Uterus (tissue), 2 donors: Measurements from ENCODE around the gene CCSER1.

Source experiments
- POLR2A ChIP-seq, 2 donors: fragments of 450-650 bp; IDR thresholded peaks; one replicate each; pipeline ENCODE4 v1.6.1; 2016; ENCODE audit warnings: antibody characterized with exemption in 2 of 2, mild to moderate bottlenecking in 1 of 2, moderate library complexity in 1 of 2
- TF ChIP-seq, protein P1 (sequence below), 4 experiments: fragments of 200-600 bp in 2 of 4; fragments of 450-650 bp in 2 of 4; sonication (generic) in 2 of 4; IDR thresholded peaks; one replicate each; pipeline ENCODE4 v1.5.1; 2016 to 2019; ENCODE audit warnings: antibody characterized with exemption in 4 of 4, mild to moderate bottlenecking in 2 of 4, moderate library complexity in 1 of 4

DNA sequence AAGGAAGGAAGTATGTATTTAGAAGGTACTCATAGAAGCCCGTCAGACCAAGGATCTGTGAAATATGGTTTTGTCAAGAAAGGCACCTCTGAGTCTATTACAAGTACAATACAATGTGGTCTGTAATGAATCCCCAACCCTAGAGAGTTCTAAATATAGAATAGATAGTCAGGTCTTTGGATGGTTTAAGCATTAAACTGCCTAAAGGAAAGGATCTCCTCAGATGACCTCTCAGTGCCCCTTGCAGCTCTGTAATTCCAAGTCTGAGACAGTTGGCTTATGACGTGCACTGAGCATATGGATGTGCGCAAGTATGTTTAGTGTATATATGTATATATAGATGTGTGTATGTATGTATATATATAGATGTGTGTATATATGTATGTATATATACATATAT, 62.0 kb downstream of the CCSER1 start:
- TF ChIP-seq, protein P1, sequence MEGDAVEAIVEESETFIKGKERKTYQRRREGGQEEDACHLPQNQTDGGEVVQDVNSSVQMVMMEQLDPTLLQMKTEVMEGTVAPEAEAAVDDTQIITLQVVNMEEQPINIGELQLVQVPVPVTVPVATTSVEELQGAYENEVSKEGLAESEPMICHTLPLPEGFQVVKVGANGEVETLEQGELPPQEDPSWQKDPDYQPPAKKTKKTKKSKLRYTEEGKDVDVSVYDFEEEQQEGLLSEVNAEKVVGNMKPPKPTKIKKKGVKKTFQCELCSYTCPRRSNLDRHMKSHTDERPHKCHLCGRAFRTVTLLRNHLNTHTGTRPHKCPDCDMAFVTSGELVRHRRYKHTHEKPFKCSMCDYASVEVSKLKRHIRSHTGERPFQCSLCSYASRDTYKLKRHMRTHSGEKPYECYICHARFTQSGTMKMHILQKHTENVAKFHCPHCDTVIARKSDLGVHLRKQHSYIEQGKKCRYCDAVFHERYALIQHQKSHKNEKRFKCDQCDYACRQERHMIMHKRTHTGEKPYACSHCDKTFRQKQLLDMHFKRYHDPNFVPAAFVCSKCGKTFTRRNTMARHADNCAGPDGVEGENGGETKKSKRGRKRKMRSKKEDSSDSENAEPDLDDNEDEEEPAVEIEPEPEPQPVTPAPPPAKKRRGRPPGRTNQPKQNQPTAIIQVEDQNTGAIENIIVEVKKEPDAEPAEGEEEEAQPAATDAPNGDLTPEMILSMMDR (IDR thresholded peaks at IDR 0.05): no peak
- no peak for TF ChIP-seq POLR2A (IDR thresholded peaks at IDR 0.05)
